H9 (cell line): ENCODE data around the gene LIF. TPM values are rescaled to one million over a fixed set of nuclear protein-coding genes. Genes with fewer than 3 reads are reported as not detected.

Source experiments
- DNase-seq: peaks from one replicate; pipeline ENCODE4 v3.0.0-alpha.2; 2017
- H2AFZ ChIP-seq: one replicate; pipeline ENCODE4 v1.6.1; 2013; ENCODE audit warnings: mild to moderate bottlenecking, low read length, control low read depth, moderate library complexity
- H2AK5ac ChIP-seq: 2 replicates; pipeline ENCODE4 v1.6.1; 2013; ENCODE audit warnings: low read length, control low read depth, mixed read lengths; ENCODE audit not compliant: insufficient read length
- H2BK120ac ChIP-seq: one replicate; pipeline ENCODE4 v1.6.1; 2013; ENCODE audit warnings: low read depth, mild to moderate bottlenecking, low read length, control low read depth, inconsistent platforms; ENCODE audit not compliant: poor library complexity, severe bottlenecking
- H2BK12ac ChIP-seq: 2 replicates; pipeline ENCODE4 v1.6.1; 2013; ENCODE audit warnings: low read length, control low read depth, mixed read lengths, low read depth; ENCODE audit not compliant: insufficient read length
- H2BK15ac ChIP-seq: 2 replicates; pipeline ENCODE4 v1.6.1; 2013; ENCODE audit warnings: low read depth, low read length, control low read depth
- H2BK20ac ChIP-seq: one replicate; pipeline ENCODE4 v1.6.1; 2013; ENCODE audit warnings: low read depth, mild to moderate bottlenecking, low read length, control low read depth, inconsistent platforms; ENCODE audit not compliant: poor library complexity, severe bottlenecking
- H2BK5ac ChIP-seq: 2 replicates; pipeline ENCODE4 v1.6.1; 2013; ENCODE audit warnings: low read length, control low read depth, mixed read lengths; ENCODE audit not compliant: insufficient read length
- H3K14ac ChIP-seq: 2 replicates; pipeline ENCODE4 v1.6.1; 2013; ENCODE audit warnings: low read length, control low read depth; ENCODE audit not compliant: insufficient read depth
- H3K18ac ChIP-seq: 2 replicates; pipeline ENCODE4 v1.6.1; 2013; ENCODE audit warnings: low read depth, mild to moderate bottlenecking, mixed read lengths, low read length, control low read depth; ENCODE audit not compliant: insufficient read length
- H3K23ac ChIP-seq: 2 replicates; pipeline ENCODE4 v1.6.1; 2013; ENCODE audit warnings: low read length, control low read depth, mixed read lengths, low read depth; ENCODE audit not compliant: insufficient read length
- H3K23me2 ChIP-seq: 2 replicates; pipeline ENCODE4 v1.6.1; 2013; ENCODE audit warnings: low read depth, mild to moderate bottlenecking, mixed read lengths, low read length, control low read depth; ENCODE audit not compliant: insufficient read length, poor library complexity, severe bottlenecking
- H3K27ac ChIP-seq: 2 replicates; pipeline ENCODE4 v1.5.1; 2013; ENCODE audit warnings: low read length, control low read depth, mixed read lengths, low read depth; ENCODE audit not compliant: insufficient read length
- H3K27me3 ChIP-seq: 2 replicates; pipeline ENCODE4 v1.6.1; 2013; ENCODE audit warnings: low read length, control low read depth, inconsistent platforms; ENCODE audit not compliant: insufficient read depth
- H3K4ac ChIP-seq: 2 replicates; pipeline ENCODE4 v1.6.1; 2013; ENCODE audit warnings: low read depth, mild to moderate bottlenecking, control low read depth, inconsistent platforms, low read length, moderate library complexity
- H3K4me1 ChIP-seq: 2 replicates; pipeline ENCODE4 v1.6.1; 2013; ENCODE audit warnings: low read length, control low read depth, inconsistent platforms; ENCODE audit not compliant: insufficient read depth
- H3K4me2 ChIP-seq: 2 replicates; pipeline ENCODE4 v1.6.1; 2013; ENCODE audit warnings: low read length, control low read depth, mixed read lengths; ENCODE audit not compliant: insufficient read length, insufficient read depth
- H3K56ac ChIP-seq: 2 replicates; pipeline ENCODE4 v1.6.1; 2013; ENCODE audit warnings: low read depth, mild to moderate bottlenecking, mixed read lengths, low read length, control low read depth; ENCODE audit not compliant: insufficient read length
- H3K79me1 ChIP-seq: 2 replicates; pipeline ENCODE4 v1.6.1; 2013; ENCODE audit warnings: low read depth, mild to moderate bottlenecking, moderate library complexity, low read length, control low read depth, inconsistent platforms; ENCODE audit not compliant: insufficient read depth, poor library complexity, severe bottlenecking
- H3K79me2 ChIP-seq: 2 replicates; pipeline ENCODE4 v1.6.1; 2013; ENCODE audit warnings: low read length, control low read depth, inconsistent platforms; ENCODE audit not compliant: insufficient read depth
- H3K9ac ChIP-seq: 2 replicates; pipeline ENCODE4 v1.6.1; 2013; ENCODE audit warnings: low read length, control low read depth, mixed read lengths; ENCODE audit not compliant: insufficient read length; ENCODE audit errors: extremely low read depth
- H3K9me3 ChIP-seq: one replicate; pipeline ENCODE4 v1.6.1; 2013; ENCODE audit warnings: low read depth, low read length, inconsistent platforms; ENCODE audit not compliant: control insufficient read depth
- H3T11ph ChIP-seq: one replicate; pipeline ENCODE4 v1.6.1; 2013; ENCODE audit warnings: mild to moderate bottlenecking, low read length, control low read depth, inconsistent platforms
- H4K20me1 ChIP-seq: one replicate; pipeline ENCODE4 v1.6.1; 2013; ENCODE audit not compliant: control insufficient read depth, insufficient read length, insufficient read depth
- H4K5ac ChIP-seq: 2 replicates; pipeline ENCODE4 v1.6.1; 2013; ENCODE audit warnings: low read depth, mild to moderate bottlenecking, mixed read lengths, low read length, control low read depth; ENCODE audit not compliant: insufficient read length
- H4K8ac ChIP-seq: replicated peaks from 2 replicates; pipeline ENCODE4 v1.6.1; 2013; ENCODE audit warnings: low read length, control low read depth, mixed read lengths, low read depth; ENCODE audit not compliant: insufficient read length
- H4K91ac ChIP-seq: 2 replicates; pipeline ENCODE4 v1.6.1; 2013; ENCODE audit warnings: low read depth, mild to moderate bottlenecking, moderate library complexity, mixed read lengths, low read length, control low read depth; ENCODE audit not compliant: insufficient read length
- H3K27ac Mint-ChIP-seq, 3 experiments: 2 replicates in 2 of 3; 3 replicates in 1 of 3; pipeline ENCODE4 v1.8.0; 2020 to 2021; ENCODE audit warnings: mixed read lengths in 3 of 3, mild to moderate bottlenecking in 1 of 3, moderate library complexity in 1 of 3
- H3K27me3 Mint-ChIP-seq: 2 replicates; pipeline ENCODE4 v1.8.0; 2021; ENCODE audit warnings: low read depth, mild to moderate bottlenecking, moderate library complexity, mixed read lengths
- H3K36me3 Mint-ChIP-seq, 3 experiments: 2 replicates in 2 of 3; 3 replicates in 1 of 3; pipeline ENCODE4 v1.8.0; 2020 to 2021; ENCODE audit warnings: low read depth in 3 of 3, mixed read lengths in 3 of 3; ENCODE audit not compliant: insufficient read depth in 1 of 3
- H3K4me1 Mint-ChIP-seq, 2 experiments: 2 replicates each; pipeline ENCODE4 v1.8.0; 2020; ENCODE audit warnings: mixed read lengths in 2 of 2
- H3K4me3 Mint-ChIP-seq, 2 experiments: 2 replicates in 1 of 2; 3 replicates in 1 of 2; pipeline ENCODE4 v1.8.0; 2020 to 2021; ENCODE audit warnings: mild to moderate bottlenecking in 2 of 2, mixed read lengths in 2 of 2, moderate library complexity in 1 of 2
- H3K9me3 Mint-ChIP-seq, 2 experiments: 2 replicates in 1 of 2; 3 replicates in 1 of 2; pipeline ENCODE4 v1.8.0; 2020; ENCODE audit warnings: mild to moderate bottlenecking in 2 of 2, mixed read lengths in 2 of 2, moderate library complexity in 1 of 2
- WGBS: extraction: QIAGEN DNeasy Blood & Tissue Kit; methylation state at CpG from one replicate; pipeline ENCODE4 v1.1.7; 2013; ENCODE audit warnings: missing lambda C conversion rate, low lambda C conversion rate, mixed read lengths; ENCODE audit not compliant: insufficient read length; ENCODE audit errors: extremely low coverage; 5-methylcytosine and 5-hydroxymethylcytosine counted together
- total RNA-seq: library from RNA; stranded (reverse); gene quantifications from 2 replicates; pipeline ENCODE4 v1.2.1, GENCODE V29; 2021
- TF ChIP-seq, protein P1 (sequence below): fragments of 200-600 bp; sonication (generic); conservative IDR thresholded peaks from 3 replicates; pipeline ENCODE4 v1.8.0; 2021; ENCODE audit warnings: antibody characterized with exemption, mild to moderate bottlenecking

Gene LIF
- total RNA-seq, 1 experiment from 2014 or later = 6.1 TPM

DNA sequence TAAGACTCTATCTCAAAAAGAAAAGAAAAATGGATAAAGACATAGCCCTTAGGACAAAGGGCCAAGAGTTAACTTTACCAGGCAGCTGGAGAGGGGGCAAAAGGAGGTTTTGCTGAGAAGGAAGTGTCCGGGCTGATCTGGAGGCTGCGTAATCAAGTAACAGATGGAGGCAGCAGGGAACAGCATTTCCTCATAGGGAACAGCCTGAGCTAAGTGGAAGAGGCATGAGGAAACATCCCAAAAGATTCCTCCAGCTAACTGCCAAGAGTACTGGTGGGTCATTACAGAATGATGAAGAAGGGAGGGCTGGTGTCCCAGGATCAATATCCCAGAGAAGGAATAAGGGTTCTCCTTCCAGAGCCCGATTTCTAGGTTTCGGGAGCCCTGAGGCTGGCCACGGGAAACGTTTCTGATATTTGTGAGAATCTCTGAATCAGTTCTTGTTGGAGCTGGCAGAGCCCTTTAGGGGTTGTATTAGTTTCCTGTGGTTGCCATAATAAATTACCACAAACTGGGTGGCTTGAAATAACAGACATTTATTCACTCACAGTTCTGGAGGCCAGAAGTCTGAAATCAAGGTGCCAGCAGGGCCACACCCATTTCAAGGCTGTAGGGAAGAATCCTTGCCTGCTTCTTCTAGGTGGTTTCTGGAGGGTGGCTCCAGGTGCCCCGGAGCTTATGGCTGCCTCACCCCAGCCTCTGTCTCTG lies 21.2 kb downstream of the LIF start:
- H3T11ph ChIP-seq = no peak overlapping the region
- no peak overlapping the region for H3K14ac ChIP-seq
- H3K9ac ChIP-seq = no peak overlapping the region
- H3K56ac ChIP-seq = no peak overlapping the region
- no peak overlapping the region for H4K91ac ChIP-seq
- H4K20me1 ChIP-seq = no peaks in the 10 kb centered on the region
- H3K79me2 ChIP-seq = no peaks in the 10 kb centered on the region
- H3K27me3 ChIP-seq = no peaks in the 10 kb centered on the region
- TF ChIP-seq, protein P1, sequence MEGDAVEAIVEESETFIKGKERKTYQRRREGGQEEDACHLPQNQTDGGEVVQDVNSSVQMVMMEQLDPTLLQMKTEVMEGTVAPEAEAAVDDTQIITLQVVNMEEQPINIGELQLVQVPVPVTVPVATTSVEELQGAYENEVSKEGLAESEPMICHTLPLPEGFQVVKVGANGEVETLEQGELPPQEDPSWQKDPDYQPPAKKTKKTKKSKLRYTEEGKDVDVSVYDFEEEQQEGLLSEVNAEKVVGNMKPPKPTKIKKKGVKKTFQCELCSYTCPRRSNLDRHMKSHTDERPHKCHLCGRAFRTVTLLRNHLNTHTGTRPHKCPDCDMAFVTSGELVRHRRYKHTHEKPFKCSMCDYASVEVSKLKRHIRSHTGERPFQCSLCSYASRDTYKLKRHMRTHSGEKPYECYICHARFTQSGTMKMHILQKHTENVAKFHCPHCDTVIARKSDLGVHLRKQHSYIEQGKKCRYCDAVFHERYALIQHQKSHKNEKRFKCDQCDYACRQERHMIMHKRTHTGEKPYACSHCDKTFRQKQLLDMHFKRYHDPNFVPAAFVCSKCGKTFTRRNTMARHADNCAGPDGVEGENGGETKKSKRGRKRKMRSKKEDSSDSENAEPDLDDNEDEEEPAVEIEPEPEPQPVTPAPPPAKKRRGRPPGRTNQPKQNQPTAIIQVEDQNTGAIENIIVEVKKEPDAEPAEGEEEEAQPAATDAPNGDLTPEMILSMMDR = no peak
- H3K4me1 ChIP-seq = peaks cover 2% of the 10 kb centered on the region; the same call in 1 of the 2 replicates
- H4K8ac ChIP-seq = no peak overlapping the region
- H2BK5ac ChIP-seq = no peak overlapping the region
- no peak overlapping the region; a peak in 1 of 5 replicates for H3K4me3 Mint-ChIP-seq
- H2BK15ac ChIP-seq = no peak overlapping the region
- H3K27ac Mint-ChIP-seq = no peak overlapping the region
- peaks cover 8% of the 10 kb centered on the region for H3K27me3 Mint-ChIP-seq
- H3K23me2 ChIP-seq = no peaks in the 10 kb centered on the region
- H3K23ac ChIP-seq = no peak overlapping the region
- H3K79me1 ChIP-seq = no peaks in the 10 kb centered on the region
- H3K9me3 ChIP-seq = no peaks in the 10 kb centered on the region
- peaks cover 12 to 15% of the 10 kb centered on the region in 2 experiments for H3K4me1 Mint-ChIP-seq
- H3K4ac ChIP-seq = no peak overlapping the region
- H2BK120ac ChIP-seq = no peak overlapping the region
- H4K5ac ChIP-seq = no peak overlapping the region
- H3K27ac ChIP-seq = no peak overlapping the region
- no CpG with 5 or more reads among the region's 7 CpGs for WGBS
- H2BK12ac ChIP-seq = no peak overlapping the region
- no peak overlapping the region for H3K4me2 ChIP-seq
- H3K9me3 Mint-ChIP-seq = no peaks in the 10 kb centered on the region
- H3K18ac ChIP-seq = no peak overlapping the region
- H2AK5ac ChIP-seq = no peak overlapping the region
- no peaks in the 10 kb centered on the region for H3K36me3 Mint-ChIP-seq
- no peak overlapping the region for H2BK20ac ChIP-seq
- no peak for DNase-seq
- H2AFZ ChIP-seq = no peak overlapping the region
